Stimulated activated CD4-positive, alpha-beta T cell treated with anti-CD3 and anti-CD28 coated beads, Interleukin-4, amount 100 ng/mL, for 24 hours (primary cell): ENCODE data around the gene DDAH2.

Experiments used
- DNase-seq: peaks from one replicate; pipeline ENCODE4 v3.0.0-alpha.2; 2020

The DDAH2 gene

DNA sequence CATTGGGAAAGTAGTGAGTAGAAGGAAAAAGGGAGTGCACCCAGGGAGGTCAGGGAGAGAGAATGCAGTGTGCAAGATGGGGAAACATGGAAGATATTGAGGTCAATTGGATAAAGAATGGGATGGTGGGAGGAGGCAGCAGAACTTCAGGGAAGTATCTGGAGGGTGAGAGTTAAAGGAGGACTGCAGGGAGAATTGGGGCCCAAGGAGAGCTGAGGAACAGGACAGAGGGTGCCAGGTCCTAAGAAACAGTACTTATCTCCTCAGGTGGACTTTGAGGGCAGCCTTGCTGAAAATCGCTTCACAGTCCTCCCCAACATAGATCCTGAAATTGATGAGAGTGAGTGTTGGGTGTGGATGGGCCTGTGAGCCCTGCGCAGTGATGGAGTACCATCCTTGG is 29.2 kb upstream of the DDAH2 start:
- no peak for DNase-seq

- no peak for DNase-seq
Observed at GRCh38 chr6:31752739-31753319, 23.7 kb upstream of the DDAH2 start.

DNA sequence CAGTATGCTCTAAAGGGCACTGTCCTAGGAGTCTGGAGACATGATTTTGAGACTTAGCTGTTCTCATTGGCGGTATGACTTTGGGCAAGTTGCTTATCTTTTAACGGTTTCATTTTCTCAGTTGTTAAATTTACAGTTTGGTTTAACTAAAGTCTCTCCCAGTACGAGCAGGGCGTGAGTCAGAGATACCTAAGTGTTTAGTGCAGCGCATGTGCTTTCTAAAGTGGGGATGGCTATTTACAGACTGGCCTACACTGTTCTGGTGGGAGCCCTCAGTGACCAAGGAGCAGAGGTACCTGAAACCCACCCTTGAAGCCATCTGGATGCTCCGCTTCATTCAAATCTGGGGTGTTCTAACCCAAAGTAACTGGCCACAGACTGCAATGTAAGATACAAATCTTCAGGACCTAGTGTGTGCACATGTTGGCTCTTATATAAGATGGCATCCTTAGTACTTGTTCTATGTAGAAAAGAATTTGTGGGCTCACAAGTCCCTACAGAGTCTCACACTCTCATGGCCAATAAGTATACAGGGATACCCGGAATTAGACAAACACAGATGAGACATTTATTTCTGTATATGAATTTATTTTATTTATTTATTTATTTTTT is 21.4 kb upstream of the DDAH2 start:
- no peak for DNase-seq

- no peak for DNase-seq
Observed at GRCh38 chr6:31749301-31750036, 20.4 kb upstream of the DDAH2 start.

- no peak for DNase-seq
Observed at GRCh38 chr6:31744422-31744821, 15.3 kb upstream of the DDAH2 start.

DNA sequence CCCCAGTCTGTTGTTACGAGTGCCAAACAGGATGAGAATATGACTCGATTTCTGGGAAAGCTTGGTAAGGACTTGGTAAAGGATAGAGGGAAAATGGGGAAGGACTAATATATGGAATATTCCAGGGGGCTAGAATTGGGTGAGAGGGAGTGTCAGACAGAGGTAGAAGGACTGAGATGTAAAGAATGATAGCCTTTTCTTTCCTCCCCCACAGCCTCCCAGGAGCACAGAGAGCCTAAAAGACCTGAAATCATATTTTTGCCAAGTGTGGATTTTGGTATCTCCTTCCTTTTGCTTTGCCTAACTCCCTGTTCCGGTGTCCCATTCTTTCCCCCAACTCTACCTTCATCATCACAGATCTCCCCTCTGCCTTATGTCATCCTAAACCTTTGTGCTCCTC is 13.8 kb upstream of the DDAH2 start:
- no peak for DNase-seq

DNA sequence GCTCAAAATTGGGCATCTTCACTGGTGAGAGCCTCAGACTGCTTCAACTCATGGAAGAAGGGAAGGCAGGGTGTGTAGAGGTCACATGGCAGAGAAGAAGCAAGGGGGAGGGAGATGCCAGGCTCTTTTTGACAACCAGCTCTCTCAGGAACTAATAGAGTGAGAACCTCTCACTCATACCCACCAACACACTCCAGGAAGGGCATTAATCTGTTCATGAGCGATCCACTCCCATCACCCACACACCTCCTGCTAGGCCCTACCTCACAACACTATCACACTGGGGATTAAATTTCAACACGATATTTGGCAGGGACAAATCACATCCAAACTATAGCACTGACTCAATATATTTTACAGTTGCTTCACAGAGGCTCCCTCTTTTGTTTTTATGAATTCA is 12.7 kb upstream of the DDAH2 start:
- no peak for DNase-seq

DNA sequence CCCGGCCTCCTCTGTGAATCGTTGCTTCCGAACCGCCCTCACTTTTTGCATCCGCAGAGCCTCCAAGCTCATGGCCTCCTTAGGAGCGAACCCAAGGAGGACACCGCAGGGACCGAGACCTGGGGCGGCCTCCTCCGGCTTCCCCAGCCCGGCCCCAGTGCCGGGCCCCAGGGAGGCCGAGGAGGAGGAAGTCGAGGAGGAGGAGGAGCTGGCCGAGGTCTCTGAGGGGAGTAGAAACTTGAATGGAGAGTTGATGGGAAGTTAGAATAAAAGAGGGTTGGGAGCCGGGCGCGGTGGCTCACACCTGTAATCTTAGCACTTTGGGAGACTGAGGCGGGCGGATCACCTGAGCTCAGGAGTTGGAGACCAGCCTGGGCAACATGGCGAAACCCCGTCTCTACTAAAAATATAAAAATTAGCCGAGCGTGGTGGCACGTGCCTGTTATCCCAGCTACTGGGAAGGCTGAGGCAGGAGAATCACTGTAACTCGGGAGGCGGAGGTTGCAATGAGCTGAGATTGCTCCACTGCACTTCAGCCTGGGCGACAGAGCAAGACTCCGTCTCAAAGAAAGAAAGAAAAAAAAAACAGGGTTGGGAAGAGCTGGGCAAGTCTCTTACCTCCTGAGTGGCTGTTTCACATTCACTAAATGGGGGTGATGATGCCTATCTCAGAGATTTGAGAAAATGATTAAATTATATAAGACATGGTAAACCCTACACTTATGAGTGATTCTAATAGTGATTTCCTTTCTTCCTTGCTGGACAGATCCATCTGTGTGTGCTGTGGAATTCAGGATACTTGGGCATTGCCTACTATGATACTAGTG is 11.5 kb upstream of the DDAH2 start:
- no peak for DNase-seq

GRCh38 chr6:31739639-31740396 is 10.7 kb upstream of the DDAH2 start, which contains the start of gene MSH5:
Gene MSH5 (plus strand): TSS chr6:31740005. CDS start chr6:31740467, 462 bp downstream.
- peak; percentile 97 for DNase-seq

GRCh38 chr6:31737991-31738979 is 9.2 kb upstream of the DDAH2 start:
- peak; percentile 62 for DNase-seq

GRCh38 chr6:31737315-31737990 is 8.4 kb upstream of the DDAH2 start:
- DNase-seq: no peak

- DNase-seq: no peak
Observed at GRCh38 chr6:31736768-31737314, 7.7 kb upstream of the DDAH2 start.

- DNase-seq: peak; percentile 82
Observed at GRCh38 chr6:31736021-31736767, 7.1 kb upstream of the DDAH2 start, which contains the start of gene CLIC1. Gene CLIC1 (minus strand): TSS chr6:31736530. CDS start chr6:31736300, 230 bp downstream.

- peak; percentile 62 for DNase-seq
Observed at GRCh38 chr6:31734821-31735406, 5.8 kb upstream of the DDAH2 start.

- DNase-seq: no peak
Observed at GRCh38 chr6:31734247-31734820, 5.2 kb upstream of the DDAH2 start.

DNA sequence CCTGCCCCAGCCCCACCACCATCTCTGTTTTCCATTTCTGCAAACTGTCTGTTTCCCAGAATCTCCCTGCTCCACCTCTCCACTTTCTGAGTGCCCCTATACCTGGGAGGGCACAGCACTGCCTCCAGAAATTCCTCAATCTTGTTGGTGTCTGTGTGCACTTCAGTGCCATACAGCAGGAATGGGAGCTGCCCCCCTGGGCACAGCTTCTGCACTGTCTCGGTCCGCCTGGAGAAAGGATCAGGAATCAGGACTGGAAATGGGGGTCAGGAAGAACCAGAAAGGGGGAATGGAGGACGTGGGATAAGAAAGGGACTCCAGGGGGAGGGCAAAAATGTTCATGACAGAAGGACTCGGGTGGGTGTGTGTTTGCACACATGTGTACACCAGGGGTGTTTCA is 4.6 kb upstream of the DDAH2 start:
- no peak for DNase-seq

DNA sequence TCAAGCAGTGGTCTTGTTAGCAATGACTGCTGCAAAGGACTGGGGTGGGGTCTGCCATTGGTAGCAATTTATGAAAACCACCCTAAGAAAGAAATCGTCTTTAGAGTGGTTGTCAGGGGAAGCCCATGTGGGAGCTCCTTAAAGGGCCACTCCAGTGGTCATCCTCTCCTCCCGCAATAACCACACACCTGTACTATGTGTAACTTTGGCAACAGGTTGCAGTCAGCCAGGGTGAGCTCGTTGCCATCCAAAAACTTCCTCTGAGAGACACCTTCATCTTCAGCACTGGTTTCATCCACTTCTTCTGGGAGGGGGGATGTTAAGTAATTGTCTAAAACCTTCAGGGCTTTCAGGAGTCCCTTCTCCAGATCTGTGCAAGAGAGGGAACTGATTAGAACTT is 2.9 kb upstream of the DDAH2 start:
- no peak for DNase-seq

GRCh38 chr6:31730631-31731086 is 1.6 kb upstream of the DDAH2 start:
- DNase-seq: no peak
